Stimulated activated CD4-positive, alpha-beta T cell treated with anti-CD3 and anti-CD28 coated beads, Interleukin-1b, Interleukin-23, amount 100 ng/mL, for 4 hours (primary cell): ENCODE data around the gene RFX6.
"Not testable (repeated sequence)": the region's sequence is repeated elsewhere in the genome, so short reads cannot be mapped to it uniquely, and the experiment has no call there.

Experiments
- DNase-seq, 2 donors: peaks; one replicate each; pipeline ENCODE4 v3.0.0-alpha.2; 2020; ENCODE audit warnings: low read depth in 2 of 2

RFX6 gene, protein sequence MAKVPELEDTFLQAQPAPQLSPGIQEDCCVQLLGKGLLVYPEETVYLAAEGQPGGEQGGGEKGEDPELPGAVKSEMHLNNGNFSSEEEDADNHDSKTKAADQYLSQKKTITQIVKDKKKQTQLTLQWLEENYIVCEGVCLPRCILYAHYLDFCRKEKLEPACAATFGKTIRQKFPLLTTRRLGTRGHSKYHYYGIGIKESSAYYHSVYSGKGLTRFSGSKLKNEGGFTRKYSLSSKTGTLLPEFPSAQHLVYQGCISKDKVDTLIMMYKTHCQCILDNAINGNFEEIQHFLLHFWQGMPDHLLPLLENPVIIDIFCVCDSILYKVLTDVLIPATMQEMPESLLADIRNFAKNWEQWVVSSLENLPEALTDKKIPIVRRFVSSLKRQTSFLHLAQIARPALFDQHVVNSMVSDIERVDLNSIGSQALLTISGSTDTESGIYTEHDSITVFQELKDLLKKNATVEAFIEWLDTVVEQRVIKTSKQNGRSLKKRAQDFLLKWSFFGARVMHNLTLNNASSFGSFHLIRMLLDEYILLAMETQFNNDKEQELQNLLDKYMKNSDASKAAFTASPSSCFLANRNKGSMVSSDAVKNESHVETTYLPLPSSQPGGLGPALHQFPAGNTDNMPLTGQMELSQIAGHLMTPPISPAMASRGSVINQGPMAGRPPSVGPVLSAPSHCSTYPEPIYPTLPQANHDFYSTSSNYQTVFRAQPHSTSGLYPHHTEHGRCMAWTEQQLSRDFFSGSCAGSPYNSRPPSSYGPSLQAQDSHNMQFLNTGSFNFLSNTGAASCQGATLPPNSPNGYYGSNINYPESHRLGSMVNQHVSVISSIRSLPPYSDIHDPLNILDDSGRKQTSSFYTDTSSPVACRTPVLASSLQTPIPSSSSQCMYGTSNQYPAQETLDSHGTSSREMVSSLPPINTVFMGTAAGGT

DNA sequence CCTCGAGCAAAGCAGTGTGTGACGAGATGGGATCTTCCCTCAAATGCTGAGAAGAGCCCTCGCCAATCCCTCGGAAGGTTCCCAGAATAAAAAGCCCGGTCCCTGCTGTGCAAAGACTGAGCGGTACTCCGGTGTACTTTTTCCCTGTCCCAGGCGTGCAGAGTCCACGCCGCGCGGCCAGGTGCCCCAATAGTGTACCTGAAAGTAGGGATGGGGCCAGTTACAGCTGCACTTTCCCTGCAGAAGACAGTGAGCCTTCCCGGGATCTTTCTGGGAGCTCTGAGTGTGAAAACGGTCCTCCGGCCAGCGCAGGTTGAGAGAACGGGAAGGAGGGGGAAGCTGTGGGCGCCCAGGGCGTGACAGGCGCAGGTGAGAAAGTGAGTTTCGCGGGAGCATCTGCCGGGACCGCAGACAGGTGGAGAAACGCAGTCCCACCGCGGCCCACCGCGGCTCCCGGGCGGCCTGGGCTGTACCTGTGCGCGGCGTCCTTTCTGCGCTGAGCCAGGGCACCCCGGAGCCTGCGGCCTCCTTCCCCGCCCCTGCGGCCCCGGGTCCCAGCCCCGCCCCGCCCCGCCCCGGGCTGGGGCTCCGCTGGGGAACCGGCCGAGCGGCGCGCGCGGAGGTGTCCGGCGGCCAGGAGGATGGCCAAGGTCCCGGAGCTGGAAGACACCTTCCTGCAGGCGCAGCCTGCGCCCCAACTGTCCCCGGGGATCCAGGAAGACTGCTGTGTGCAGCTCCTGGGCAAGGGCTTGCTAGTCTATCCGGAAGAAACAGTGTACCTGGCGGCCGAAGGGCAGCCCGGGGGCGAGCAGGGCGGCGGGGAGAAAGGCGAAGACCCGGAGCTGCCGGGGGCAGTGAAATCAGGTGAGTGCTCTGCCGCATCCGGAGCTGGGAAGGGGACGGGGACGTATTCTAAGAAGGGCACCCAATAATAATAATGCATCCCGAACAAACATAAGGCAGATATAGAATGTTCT, at the start of gene RFX6:
TSS of gene RFX6 (plus strand) at position 608 of the 977 bp plus-strand sequence. CDS start at position 642, 34 bp downstream.
- DNase-seq = no peak

DNA sequence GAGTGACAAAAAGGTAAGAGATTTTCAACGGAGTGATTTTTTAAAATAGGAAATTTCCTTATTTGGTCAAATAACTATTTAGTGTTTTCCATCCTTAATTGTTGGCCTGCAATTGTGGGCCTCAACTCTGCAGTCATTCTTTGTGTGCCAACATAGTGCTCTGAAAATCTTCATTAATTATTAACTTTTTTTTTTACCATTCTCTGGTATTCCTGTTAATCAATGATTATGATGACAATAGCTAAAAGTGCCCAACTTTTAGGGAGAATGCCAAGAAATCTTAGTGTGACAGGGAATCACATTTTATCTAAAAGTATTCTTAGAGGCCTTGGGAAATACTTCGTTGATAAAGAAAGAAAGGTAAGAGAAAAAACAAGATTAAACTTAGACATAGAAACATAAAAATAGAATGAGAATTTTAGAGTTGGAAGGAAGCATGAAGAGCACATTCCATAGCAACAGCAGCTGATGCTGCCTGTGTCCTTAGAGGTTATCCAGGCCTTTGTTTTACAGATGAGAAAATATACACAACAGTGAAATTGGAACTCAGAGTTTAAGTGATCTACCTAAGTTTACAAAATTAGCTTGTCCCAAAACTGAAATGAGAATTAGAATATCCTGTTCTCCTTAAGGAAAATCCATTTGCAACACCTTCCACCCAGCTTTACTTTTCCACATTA, 49.3 kb upstream of the RFX6 start:
- DNase-seq = no peak

DNA sequence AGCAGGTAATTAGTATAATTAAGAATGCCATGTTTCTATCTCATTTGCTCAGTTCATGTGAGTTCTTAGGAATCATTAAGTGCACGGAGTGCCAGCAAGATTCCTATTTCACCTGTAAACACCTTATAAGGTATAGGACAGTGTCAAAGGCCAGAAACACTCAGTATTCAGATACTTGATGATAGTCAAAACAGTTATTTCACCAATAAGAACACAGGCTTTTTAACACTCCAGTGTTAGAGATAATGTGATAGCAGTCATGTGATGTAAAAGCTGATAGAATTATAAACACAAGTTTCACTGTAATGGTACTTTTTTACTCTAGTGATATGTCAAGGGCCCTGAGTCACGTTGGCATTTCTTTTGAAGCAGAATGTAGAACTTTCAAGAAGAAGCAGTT, 48.1 kb upstream of the RFX6 start, which contains the start of gene GPRC6A:
TSS of gene GPRC6A (minus strand) at position 101 of the 400 bp plus-strand sequence. CDS start at position 31, 70 bp downstream.
- no peak for DNase-seq

DNA sequence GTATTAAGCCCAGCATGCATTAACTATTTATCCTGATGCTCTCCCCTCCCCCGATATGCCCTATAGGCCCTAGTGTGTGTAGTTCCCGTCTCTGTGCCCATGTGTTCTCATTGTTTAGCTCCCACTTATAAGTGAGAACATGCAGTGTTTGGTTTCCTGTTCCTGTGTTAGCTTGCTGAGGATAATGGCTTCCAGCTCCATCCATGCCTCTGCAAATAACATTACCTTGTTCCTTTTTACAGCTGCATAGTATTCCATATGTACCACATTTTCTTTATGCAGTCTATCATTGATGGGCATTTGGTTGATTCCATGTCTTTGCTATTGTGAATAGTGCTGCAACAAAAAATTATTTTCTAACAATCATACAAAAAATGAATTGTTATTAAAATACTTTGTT, 42.5 kb upstream of the RFX6 start:
- not testable (repeated sequence) for DNase-seq

DNA sequence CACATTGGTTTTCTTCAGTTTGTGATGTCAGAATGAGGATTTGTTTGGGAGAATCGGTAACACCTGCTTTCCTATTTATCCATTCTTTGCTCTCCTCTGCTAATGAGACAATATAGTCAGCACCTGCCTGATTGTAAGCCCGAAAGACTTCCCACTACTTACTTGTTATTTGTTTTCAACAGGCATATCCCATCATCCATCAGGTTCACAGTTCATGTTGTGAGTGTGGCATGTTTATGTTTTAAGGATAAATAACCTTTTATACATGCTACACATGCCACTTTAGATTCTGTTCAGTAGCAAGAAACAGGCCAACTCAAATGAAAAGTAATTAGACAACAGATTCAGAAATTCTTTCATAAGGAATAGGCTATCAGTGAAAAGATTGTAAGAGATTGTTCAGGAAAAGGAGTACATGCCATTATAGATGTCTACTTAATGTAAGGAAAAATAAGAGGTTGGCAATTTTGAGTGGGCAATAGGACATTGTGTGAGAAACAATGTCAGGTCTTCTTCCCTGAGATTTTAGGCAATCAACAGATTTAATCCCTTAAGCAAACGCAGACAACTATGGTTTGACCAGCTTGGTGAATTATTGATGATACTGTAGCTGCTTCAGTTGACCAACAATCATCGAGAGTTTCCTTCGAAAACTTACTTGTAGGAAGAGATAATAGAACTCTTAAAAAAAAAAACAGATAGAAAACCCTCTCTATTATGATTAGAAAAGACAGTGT, 40.3 kb upstream of the RFX6 start:
- no peak for DNase-seq

DNA sequence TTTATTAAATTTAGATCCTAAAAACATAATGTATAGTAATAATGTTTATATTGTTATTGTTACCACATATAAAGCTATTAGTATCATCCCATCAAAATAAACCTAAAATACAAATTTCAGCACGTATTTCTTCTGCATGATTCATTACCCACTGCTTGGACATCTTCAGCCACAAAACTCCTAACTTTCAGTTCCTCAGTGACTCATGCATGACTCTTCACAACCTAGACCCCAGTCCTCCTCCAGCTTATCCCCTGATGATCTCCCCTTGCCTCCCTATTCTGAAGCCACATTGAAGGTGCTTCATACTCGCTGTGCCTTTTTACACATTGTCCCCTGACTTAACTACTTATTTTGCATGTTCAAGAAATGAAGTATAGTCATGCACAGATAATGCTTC, 37.0 kb upstream of the RFX6 start:
- no peak for DNase-seq

DNA sequence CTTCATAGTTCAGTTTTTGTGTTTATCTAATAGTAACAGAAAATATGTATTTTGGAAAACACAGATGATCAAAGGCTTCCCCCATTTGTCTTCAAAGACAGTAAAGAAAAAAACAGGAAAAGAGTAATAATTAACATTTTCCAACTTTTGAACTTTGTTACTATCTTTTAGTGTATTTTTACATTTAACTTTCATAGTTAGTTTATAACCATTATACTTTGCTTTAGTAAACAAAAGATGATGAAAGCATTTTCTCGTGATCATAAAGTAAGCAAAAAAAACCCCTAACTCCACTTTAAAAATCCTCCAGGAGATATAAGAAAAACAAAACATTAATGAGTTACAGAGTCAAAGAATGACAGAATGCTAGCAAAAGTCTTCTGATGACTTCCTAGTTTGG, 34.6 kb upstream of the RFX6 start:
- no peak for DNase-seq

DNA sequence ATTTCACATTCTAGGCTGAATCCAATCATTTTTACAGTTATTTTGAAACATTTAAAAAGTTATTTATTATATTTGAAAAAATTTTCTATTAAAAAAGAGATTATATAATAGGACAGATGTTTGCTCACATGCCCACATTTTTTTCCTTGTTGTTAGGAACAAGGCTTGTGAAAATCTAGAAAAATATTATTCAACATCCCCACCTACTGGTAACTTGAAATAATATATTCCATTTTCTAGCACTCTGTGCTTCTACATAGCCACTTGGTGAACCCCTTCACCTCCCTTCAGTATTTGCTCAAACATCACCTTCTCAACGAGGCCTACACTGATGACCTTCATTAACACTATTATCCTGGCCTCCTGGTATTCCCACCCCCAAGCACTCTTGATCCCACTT, 29.8 kb upstream of the RFX6 start:
- DNase-seq = no peak

DNA sequence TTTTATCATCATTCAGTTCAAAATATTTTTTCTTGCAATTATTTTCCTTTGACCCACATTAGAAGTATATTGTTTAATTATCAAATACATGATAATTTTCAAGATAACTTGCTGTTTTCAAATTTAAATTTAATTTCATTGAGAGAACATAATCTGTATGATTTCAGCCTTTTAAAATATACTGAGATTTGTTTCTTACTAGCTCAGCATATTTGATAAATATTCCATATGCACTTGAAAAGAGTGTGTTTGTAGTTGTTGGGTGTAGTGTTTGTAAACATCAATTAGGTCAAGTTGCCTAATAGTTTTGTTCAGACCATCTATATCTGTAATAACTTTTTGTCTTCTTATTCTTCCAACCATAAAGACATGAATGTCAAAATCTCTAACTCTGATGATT, 19.0 kb upstream of the RFX6 start:
- no peak for DNase-seq

DNA sequence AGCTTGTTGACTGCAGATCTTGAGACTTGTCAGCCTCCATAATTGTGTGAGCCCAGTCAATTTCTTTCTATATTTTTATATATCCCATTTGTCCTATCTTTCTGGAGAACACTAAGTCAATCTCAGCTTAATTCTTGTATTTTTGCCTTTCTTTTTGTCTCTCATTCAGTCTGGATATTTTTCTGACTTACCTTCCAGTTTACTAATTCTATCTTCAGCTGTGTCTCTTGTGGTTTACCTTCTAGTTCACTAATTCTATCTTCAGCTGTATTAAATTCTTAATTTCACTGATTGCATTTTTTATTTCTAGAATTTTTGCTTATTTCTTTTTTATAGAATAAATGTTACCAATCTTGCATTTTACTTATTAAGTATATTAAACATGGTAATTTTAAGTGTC, 17.8 kb upstream of the RFX6 start:
- DNase-seq = no peak

DNA sequence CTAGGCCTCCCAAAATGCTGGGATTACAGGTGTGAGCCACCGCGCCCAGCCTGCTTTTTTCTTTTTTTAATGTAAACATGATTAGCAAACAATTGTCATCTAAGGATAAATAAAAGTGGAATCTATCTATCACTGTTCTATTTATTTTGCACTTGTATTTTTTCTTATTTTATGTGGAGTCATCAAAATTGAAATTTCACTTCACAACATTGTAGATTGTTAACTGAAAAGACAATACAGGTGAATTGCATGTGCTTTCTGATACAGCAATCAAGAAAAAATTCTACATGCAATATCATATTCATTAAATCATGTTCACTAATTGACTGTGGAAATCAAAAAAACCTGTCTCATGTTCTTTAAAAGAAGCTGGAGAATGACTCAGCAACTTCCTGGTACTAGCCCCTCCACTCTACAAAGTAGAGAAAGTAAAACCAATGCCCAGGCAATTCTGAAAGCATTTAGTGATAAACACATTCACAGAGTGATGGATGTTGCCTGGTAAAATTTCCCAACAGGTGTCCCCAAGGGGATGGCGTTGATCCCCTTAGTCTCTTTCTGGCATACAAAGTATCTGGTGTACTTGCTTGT, 10.7 kb upstream of the RFX6 start:
- DNase-seq = no peak

DNA sequence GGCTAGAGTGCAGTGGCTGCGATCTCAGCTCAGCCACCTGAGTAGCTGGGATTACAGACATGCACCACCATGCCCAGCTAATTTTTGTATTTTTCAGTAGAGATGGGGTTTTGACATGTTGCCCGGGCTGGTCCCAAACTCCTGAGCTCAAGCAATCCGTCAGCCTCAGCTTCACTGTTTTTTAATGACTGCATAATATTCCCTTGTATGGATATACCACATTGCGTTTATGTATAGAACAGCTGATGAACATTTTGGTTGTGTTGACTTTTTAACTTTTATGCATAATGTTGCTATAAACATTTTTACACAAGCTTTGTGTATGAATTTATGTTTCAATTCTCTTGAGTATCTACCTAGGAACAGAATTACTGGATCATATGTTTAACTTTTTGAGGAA, 4.3 kb upstream of the RFX6 start:
- no peak for DNase-seq

DNA sequence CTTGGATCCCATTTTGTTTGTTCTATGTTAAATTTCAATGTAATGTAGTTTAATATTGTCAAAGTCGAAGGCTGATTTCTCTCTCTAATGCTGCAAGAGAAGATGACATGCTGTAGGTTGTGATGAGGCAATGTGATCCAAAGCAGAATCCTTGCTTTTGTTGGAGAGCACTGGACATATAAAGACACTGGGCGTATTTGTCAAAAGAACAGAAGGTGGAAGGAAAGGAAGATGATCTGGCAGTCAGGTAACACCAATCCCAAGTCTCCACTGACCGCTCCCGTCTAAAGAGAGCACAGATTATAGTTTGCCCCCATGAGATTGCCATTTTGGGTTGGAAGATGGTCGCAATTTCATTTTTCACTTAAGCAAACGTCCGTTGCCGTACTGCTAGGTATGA, 935 bp upstream of the RFX6 start:
- DNase-seq = no peak

DNA sequence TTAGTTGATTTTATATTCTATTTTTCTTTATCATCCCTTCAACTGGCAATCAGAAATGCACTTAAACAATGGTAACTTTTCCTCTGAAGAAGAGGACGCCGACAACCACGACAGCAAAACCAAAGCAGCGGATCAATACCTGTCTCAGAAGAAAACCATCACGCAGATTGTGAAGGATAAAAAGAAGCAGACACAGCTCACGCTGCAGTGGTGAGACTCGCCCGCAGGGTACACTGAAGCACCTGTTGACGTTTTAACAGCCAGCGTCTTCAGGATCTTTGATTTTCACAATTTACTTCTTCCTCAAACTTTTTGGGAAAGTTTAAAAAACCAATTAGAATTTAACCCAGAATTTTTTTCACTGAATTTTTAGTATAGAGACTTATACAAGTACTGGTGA, 701 bp downstream of the RFX6 start:
- DNase-seq = no peak

DNA sequence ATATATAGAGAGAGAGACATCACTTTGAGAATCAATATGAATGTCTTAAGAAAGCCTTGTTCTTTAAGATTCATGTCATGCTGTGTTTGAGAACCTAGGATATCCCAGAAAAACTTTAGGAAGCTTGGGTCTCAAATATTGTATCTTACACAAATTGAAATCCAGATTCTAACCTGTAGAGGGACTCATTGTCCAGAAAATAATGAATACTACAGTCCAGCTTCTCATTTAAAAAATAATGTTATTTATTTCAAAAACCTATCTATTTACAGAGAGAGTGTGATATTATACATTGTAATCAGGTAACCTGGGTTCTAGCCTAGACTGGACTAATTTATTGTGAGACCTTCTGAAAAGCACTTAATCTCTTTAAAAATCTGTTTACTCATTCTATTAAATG, 4.2 kb downstream of the RFX6 start:
- no peak for DNase-seq

DNA sequence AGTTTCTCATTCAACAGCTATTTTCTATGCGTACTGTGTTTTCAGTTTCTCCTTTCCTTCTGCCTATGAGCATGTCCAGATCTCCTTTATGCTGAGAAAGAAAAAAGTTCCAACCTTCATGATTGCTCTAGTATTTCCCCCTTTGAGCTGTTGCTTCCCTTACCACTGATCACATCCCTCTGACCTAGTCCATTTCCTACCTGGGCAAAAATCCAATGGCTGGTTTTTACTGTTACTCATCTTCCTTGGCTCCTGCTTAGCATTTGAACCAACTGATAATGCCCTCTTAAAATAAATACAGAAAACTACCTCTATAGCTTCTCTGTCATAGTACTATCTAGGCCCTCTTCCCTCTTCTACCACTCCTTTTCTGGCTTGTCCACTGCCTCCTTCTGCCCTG, 6.0 kb downstream of the RFX6 start:
- DNase-seq = no peak

DNA sequence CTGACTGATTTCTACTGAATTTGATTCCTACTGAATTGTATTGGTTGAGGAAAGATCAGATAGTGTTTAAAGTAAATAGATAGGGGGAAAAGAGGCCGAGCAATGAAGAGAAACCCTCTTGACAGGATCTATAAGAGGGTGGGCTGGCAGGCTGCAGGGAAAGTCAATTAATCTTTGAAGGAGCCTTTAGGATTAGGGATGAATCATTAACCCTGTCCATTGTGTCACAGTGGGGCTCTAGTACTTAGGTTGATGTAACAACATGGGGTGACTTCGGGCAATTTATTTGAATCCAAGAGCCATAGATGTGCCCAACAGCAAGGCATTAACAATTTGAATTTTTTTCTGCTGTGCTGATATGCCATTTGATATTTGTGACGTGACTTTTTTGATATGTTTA, 7.5 kb downstream of the RFX6 start:
- no peak for DNase-seq

DNA sequence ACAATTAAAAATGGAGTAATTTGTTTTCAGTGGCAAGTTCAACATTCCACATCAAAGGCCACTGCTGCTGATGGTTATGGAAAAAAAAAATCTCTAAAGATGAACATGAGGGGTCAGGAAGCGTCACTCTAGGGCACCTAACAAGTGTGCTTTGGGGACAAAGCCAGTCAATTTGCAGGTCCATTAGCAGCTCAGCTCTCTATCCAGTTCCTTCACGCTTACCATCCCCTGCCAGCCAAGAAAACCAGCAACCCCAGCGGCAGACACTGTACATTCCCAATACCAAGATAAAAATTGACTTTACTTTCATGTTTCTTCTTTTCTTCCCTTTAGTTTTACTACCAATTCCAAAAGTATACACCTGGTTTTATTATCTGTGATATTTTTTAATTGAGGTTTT, 10.1 kb downstream of the RFX6 start:
- DNase-seq = no peak

DNA sequence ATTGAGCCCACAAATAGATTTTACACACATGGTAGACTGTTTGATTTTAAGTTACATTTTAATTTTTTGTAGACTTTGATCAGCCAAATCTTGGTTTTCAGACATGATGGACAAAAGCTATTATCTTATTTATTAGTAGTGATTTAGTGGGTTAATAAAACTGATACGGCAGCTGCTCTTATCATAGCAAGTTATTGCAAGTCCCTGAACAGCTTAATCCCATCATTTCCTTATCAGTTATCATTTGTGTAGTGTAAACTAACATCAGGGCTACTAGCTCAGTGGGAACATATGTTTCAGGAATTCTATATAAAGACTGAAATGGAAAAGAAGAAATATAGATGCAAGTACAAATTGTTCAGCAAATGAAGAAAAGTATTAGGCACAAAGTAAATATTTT, 10.9 kb downstream of the RFX6 start:
- DNase-seq = no peak
